Lower lobe of right lung (tissue), 2 donors: ENCODE measurements around the gene BMPR1A. TPM values are rescaled to one million over a fixed set of nuclear protein-coding genes. Genes with fewer than 3 reads are reported as not detected.

Source experiments
- ATAC-seq, 2 donors: fragments of 200-7000 bp; cut with Tn5 transposase; one replicate each; pipeline ENCODE4 v1.9.1; 2020 to 2022; ENCODE audit warnings: mild to moderate bottlenecking in 2 of 2, moderate library complexity in 2 of 2
- DNase-seq: peaks from one replicate; pipeline ENCODE4 v3.0.0-alpha.2; 2020
- H3K27ac ChIP-seq: fragments of 200-600 bp; one replicate; pipeline ENCODE4 v1.8.0; 2022
- H3K27me3 ChIP-seq: fragments of 200-600 bp; one replicate; pipeline ENCODE4 v1.8.0; 2022; ENCODE audit warnings: low read depth
- H3K36me3 ChIP-seq: fragments of 200-600 bp; one replicate; pipeline ENCODE4 v1.8.0; 2022; ENCODE audit warnings: mild to moderate bottlenecking
- H3K4me1 ChIP-seq: fragments of 200-600 bp; one replicate; pipeline ENCODE4 v1.8.0; 2022
- H3K4me3 ChIP-seq: fragments of 200-600 bp; one replicate; pipeline ENCODE4 v1.8.0; 2022; ENCODE audit warnings: mild to moderate bottlenecking
- H3K9me3 ChIP-seq: fragments of 200-600 bp; one replicate; pipeline ENCODE4 v1.8.0; 2022
- CTCF ChIP-seq: fragments of 200-600 bp; IDR thresholded peaks from one replicate; pipeline ENCODE4 v1.8.0; 2022; ENCODE audit warnings: antibody characterized with exemption, mild to moderate bottlenecking
- intact Hi-C: fragments of 100-400 bp; cut with DNase I; formaldehyde crosslinking; loops from one replicate; pipeline ENCODE4 v1.11.0; 2022
- total RNA-seq: library from RNA; stranded (reverse); fragmentation: NEBNext Ultra II Directional; extraction: Animal tissue kit (Norgen Biotek cat#: 25700); gene quantifications from one replicate; pipeline ENCODE4 v1.2.1, GENCODE V29; 2021
- donor health status: DM: no; HTN: yes; CAD: no; lungs with severe emphysema.

BMPR1A gene
- total RNA-seq, 1 donor from 2014 or later, result 37.0 TPM

- Histone ChIP-seq H3K9me3 (no peaks in the 10 kb centered on the region), H3K27me3 (no peaks in the 10 kb centered on the region), H3K4me1 (peaks cover 5% of the 10 kb centered on the region), H3K27ac (no peak overlapping the region), H3K4me3 (no peak overlapping the region), H3K36me3 (no peaks in the 10 kb centered on the region)
- intact Hi-C loops, result no loop called here
- ATAC-seq, result no peak
- no peak for DNase-seq
- TF ChIP-seq CTCF, result no peak
Measured at GRCh38 chr10:86824151-86824550, 67.7 kb downstream of the BMPR1A start.

GRCh38 chr10:86825366-86825765, 68.9 kb downstream of the BMPR1A start:
- intact Hi-C loops, result no loop called here
- peaks cover 12% of the 10 kb centered on the region for H3K4me1 ChIP-seq
- DNase-seq, result no peak
- H3K4me3 ChIP-seq, result no peak overlapping the region
- ATAC-seq, result no peak
- H3K9me3 ChIP-seq, result no peaks in the 10 kb centered on the region
- no peak overlapping the region for H3K27ac ChIP-seq
- no peak for TF ChIP-seq CTCF
- H3K27me3 ChIP-seq, result no peaks in the 10 kb centered on the region
- H3K36me3 ChIP-seq, result no peaks in the 10 kb centered on the region

- intact Hi-C loops, result no loop called here
- TF ChIP-seq CTCF, result no peak
- H3K27ac ChIP-seq, result no peak overlapping the region
- no peak overlapping the region for H3K4me3 ChIP-seq
- H3K9me3 ChIP-seq, result no peaks in the 10 kb centered on the region
- H3K27me3 ChIP-seq, result no peaks in the 10 kb centered on the region
- H3K4me1 ChIP-seq, result peaks cover 7% of the 10 kb centered on the region
- peak in 1 of 2 donors; percentile 79 for ATAC-seq
- DNase-seq, result no peak
- no peaks in the 10 kb centered on the region for H3K36me3 ChIP-seq
Measured at GRCh38 chr10:86827639-86828038, 71.2 kb downstream of the BMPR1A start.

GRCh38 chr10:86828145-86828544, 71.7 kb downstream of the BMPR1A start:
- DNase-seq, result no peak
- TF ChIP-seq CTCF, result no peak
- Histone ChIP-seq H3K27me3 (no peaks in the 10 kb centered on the region), H3K4me3 (no peak overlapping the region), H3K27ac (no peak overlapping the region), H3K4me1 (peaks cover 7% of the 10 kb centered on the region), H3K9me3 (no peaks in the 10 kb centered on the region), H3K36me3 (no peaks in the 10 kb centered on the region)
- intact Hi-C loops, result no loop called here
- ATAC-seq, result no peak

GRCh38 chr10:86829472-86829871, 73.1 kb downstream of the BMPR1A start:
- DNase-seq, result no peak
- no peak for TF ChIP-seq CTCF
- H3K27ac ChIP-seq, result no peak overlapping the region
- H3K4me3 ChIP-seq, result no peak overlapping the region
- intact Hi-C loops, result no loop called here
- no peaks in the 10 kb centered on the region for H3K27me3 ChIP-seq
- no peak for ATAC-seq
- no peaks in the 10 kb centered on the region for H3K36me3 ChIP-seq
- H3K9me3 ChIP-seq, result no peaks in the 10 kb centered on the region
- peaks cover 11% of the 10 kb centered on the region for H3K4me1 ChIP-seq
